GM18511 (cell line): ENCODE data around the gene MAP3K14.
"Not testable (repeated sequence)": the region's sequence is repeated elsewhere in the genome, so short reads cannot be mapped to it uniquely, and the experiment has no call there.

Source experiments
- ATAC-seq: cut with Tn5 transposase; IDR thresholded peaks from one replicate; pipeline ENCODE4 v1.9.1; 2021; ENCODE audit warnings: mild to moderate bottlenecking, moderate library complexity; ENCODE audit not compliant: unreplicated experiment

Gene MAP3K14

GRCh38 chr17:45316434-45317110, at the start of gene MAP3K14:
Gene MAP3K14 (minus strand): TSS chr17:45317020. CDS start chr17:45290745, 26,275 bp downstream.
- peak; percentile 22 for ATAC-seq

- ATAC-seq = no peak
Measured at GRCh38 chr17:45366049-45366448, 49.2 kb upstream of the MAP3K14 start.

GRCh38 chr17:45364531-45365390, 47.9 kb upstream of the MAP3K14 start:
- ATAC-seq = no peak

- no peak for ATAC-seq
Measured at GRCh38 chr17:45363498-45363897, 46.7 kb upstream of the MAP3K14 start.

GRCh38 chr17:45361976-45362375, 45.2 kb upstream of the MAP3K14 start:
- no peak for ATAC-seq

- ATAC-seq = no peak
Measured at GRCh38 chr17:45361451-45361850, 44.6 kb upstream of the MAP3K14 start.

- ATAC-seq = no peak
Measured at GRCh38 chr17:45357364-45357997, 40.7 kb upstream of the MAP3K14 start.

- ATAC-seq = no peak
Measured at GRCh38 chr17:45355087-45355486, 38.3 kb upstream of the MAP3K14 start.

- ATAC-seq = no peak
Measured at GRCh38 chr17:45353043-45353442, 36.2 kb upstream of the MAP3K14 start.

- no peak for ATAC-seq
Measured at GRCh38 chr17:45351831-45352230, 35.0 kb upstream of the MAP3K14 start.

GRCh38 chr17:45347444-45347843, 30.6 kb upstream of the MAP3K14 start:
- no peak for ATAC-seq

GRCh38 chr17:45346216-45347015, 29.6 kb upstream of the MAP3K14 start:
- no peak for ATAC-seq

GRCh38 chr17:45345554-45346215, 28.9 kb upstream of the MAP3K14 start:
- no peak for ATAC-seq

GRCh38 chr17:45345246-45345553, 28.4 kb upstream of the MAP3K14 start:
- no peak for ATAC-seq

GRCh38 chr17:45343967-45344664, 27.3 kb upstream of the MAP3K14 start:
- ATAC-seq = not testable (repeated sequence)

GRCh38 chr17:45342871-45343526, 26.2 kb upstream of the MAP3K14 start:
- ATAC-seq = no peak

- ATAC-seq = no peak
Measured at GRCh38 chr17:45342306-45342705, 25.5 kb upstream of the MAP3K14 start.

- ATAC-seq = no peak
Measured at GRCh38 chr17:45341533-45342158, 24.8 kb upstream of the MAP3K14 start.
